ENCODE data around the gene MOB2. TPM values are rescaled to one million over a fixed set of nuclear protein-coding genes. Genes with fewer than 3 reads are reported as not detected.
"Not testable (repeated sequence)": the region's sequence is repeated elsewhere in the genome, so short reads cannot be mapped to it uniquely, and the experiment has no call there.

The MOB2 gene
- total RNA-seq, 2 donors from 2014 or later, result 24.5 to 26.7 TPM

DNA sequence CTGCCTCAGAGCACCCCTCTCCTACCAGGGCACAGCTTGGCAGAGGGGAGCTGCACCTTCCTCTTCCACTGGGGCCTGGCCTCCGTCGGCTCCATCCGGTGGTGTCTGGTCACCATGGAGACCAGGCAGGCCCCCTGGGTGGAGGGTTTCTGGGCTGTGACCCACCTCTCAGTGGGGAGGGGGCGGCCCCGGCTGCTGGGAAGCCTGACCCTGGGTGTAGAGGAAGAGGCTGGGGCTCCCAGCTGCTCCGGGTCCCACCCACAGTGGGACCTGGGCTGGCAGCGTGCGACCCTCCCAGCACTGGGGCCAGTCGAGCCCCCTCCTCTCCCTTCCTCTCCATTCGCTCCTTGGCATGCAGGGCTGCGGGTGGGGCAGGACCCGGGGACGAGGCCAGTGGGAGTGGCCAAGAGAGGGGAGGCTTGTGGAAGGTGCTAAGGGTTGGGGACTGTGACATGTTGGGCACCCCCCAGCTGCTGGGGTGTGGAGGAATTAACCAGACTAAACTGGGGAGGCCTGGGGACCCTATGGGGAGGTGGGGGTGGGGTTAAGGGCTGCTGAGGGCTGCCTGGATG lies 50.0 kb downstream of the MOB2 start:
- H3K36me3 Mint-ChIP-seq (ENCODE audit: low read depth), result no peaks in the 10 kb centered on the region
- H3K4me3 Mint-ChIP-seq, result no peak overlapping the region
- H3K27ac Mint-ChIP-seq, result no peak overlapping the region
- H3K4me1 Mint-ChIP-seq, result no peaks in the 10 kb centered on the region
- ATAC-seq (replicated peaks), result no peak
- no peaks in the 10 kb centered on the region for H3K9me3 Mint-ChIP-seq
- H3K27me3 Mint-ChIP-seq, result no peaks in the 10 kb centered on the region

GRCh38 chr11:1435820-1436467 lies 50.6 kb downstream of the MOB2 start:
- Mint-ChIP-seq H3K27ac (no peak overlapping the region), H3K27me3 (no peaks in the 10 kb centered on the region), H3K9me3 (no peaks in the 10 kb centered on the region), H3K36me3 (ENCODE audit: low read depth) (no peaks in the 10 kb centered on the region), H3K4me3 (no peak overlapping the region), H3K4me1 (no peaks in the 10 kb centered on the region)
- ATAC-seq (replicated peaks), result no peak

DNA sequence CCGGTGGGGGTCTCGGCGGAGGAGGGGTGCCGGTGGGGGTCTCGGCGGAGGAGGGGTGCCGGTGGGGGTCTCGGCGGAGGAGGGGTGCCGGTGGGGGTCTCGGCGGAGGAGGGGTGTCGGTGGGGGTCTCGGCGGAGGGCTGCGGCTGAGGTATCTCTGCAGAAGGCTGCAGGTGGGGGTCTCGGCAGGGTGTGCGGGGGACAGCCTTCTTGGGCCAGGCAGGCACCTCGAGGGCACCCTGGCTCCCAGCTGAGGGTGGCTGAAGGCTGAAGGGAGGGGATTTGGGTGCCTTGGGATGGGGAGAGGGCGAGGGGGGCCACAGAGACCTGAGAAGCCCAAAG lies 51.1 kb downstream of the MOB2 start:
- not testable (repeated sequence) for H3K9me3 Mint-ChIP-seq; H3K4me3 Mint-ChIP-seq; H3K27me3 Mint-ChIP-seq; H3K4me1 Mint-ChIP-seq; H3K36me3 Mint-ChIP-seq (ENCODE audit: low read depth); ATAC-seq (replicated peaks); H3K27ac Mint-ChIP-seq

- Mint-ChIP-seq H3K4me3 (no peak overlapping the region), H3K4me1 (no peaks in the 10 kb centered on the region), H3K27ac (no peak overlapping the region), H3K27me3 (no peaks in the 10 kb centered on the region), H3K9me3 (no peaks in the 10 kb centered on the region), H3K36me3 (ENCODE audit: low read depth) (no peaks in the 10 kb centered on the region)
- ATAC-seq (replicated peaks), result no peak
These were observed 52.5 kb downstream of the MOB2 start for GRCh38 chr11:1433977-1434640.

- H3K4me1 Mint-ChIP-seq, result no peaks in the 10 kb centered on the region
- H3K4me3 Mint-ChIP-seq, result no peak overlapping the region
- no peak for ATAC-seq (replicated peaks)
These were observed 53.0 kb downstream of the MOB2 start for GRCh38 chr11:1433568-1433967.

DNA sequence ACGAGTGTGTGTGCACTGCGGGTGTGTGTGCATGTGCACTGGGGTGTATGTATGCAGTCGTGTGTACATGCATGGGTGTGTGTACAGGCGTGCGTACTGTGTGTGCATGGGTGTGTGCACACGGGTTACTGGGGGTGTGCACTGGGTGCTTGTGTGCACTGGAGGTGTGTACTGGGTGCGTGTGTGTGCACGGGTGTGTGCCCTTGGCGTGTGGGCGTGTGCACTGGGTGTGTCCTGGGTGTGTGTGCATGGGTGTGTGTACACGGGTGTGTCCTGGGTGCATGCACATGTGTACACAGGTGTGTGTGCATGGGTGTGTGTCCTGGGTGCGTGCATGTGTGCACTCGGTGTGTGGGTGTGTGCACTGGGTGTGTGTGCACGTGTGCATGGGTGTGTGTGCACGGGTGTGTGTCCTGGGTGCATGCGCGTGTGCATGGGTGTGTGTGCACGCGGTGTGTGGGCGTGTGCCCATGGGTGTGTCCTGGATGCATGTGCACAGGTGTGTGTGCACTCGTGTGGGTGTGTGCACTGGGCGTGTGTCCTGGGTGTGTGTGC lies 57.7 kb downstream of the MOB2 start:
- H3K4me3 Mint-ChIP-seq, result no peak overlapping the region
- H3K4me1 Mint-ChIP-seq, result no peaks in the 10 kb centered on the region
- H3K27ac Mint-ChIP-seq, result no peak overlapping the region
- H3K36me3 Mint-ChIP-seq (ENCODE audit: low read depth), result no peaks in the 10 kb centered on the region
- no peaks in the 10 kb centered on the region for H3K9me3 Mint-ChIP-seq
- no peak for ATAC-seq (replicated peaks)
- H3K27me3 Mint-ChIP-seq, result no peaks in the 10 kb centered on the region

More at GRCh38 chr11:1433568-1433967, 53.0 kb downstream of the MOB2 start:
- no peaks in the 10 kb centered on the region for H3K27me3 Mint-ChIP-seq
- H3K27ac Mint-ChIP-seq, result no peak overlapping the region
- no peaks in the 10 kb centered on the region for H3K36me3 Mint-ChIP-seq (ENCODE audit: low read depth)
- no peaks in the 10 kb centered on the region for H3K9me3 Mint-ChIP-seq

GRCh38 chr11:1425439-1425838 lies 61.1 kb downstream of the MOB2 start:
- no peak overlapping the region for H3K4me3 Mint-ChIP-seq
- no peak for ATAC-seq (replicated peaks)
- no peaks in the 10 kb centered on the region for H3K9me3 Mint-ChIP-seq
- no peaks in the 10 kb centered on the region for H3K27me3 Mint-ChIP-seq
- no peaks in the 10 kb centered on the region for H3K36me3 Mint-ChIP-seq (ENCODE audit: low read depth)
- no peaks in the 10 kb centered on the region for H3K4me1 Mint-ChIP-seq
- H3K27ac Mint-ChIP-seq, result no peak overlapping the region

DNA sequence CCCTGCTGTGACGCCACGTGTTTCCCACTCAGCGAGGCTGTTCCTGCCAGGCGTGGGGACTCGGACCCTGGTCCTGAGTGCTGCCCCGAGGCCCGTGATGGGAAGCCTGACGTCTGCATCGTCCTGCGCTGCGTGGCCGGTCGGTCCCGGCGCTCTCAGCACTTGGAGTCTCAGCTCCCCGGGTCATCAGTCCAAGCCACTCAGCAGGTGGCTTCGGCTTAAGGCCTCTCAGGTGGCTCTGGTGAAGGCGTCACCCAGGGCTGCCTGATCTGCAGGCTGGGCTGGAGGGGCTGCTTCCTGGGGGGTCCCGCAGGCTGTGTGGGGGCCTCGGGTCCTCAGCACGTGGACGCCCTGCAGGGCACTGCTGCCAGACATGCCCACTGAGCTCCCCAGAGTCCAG lies 61.6 kb downstream of the MOB2 start:
- Mint-ChIP-seq H3K36me3 (ENCODE audit: low read depth) (no peaks in the 10 kb centered on the region), H3K4me3 (no peak overlapping the region), H3K4me1 (no peaks in the 10 kb centered on the region), H3K27me3 (no peaks in the 10 kb centered on the region), H3K9me3 (no peaks in the 10 kb centered on the region), H3K27ac (no peak overlapping the region)
- no peak for ATAC-seq (replicated peaks)

DNA sequence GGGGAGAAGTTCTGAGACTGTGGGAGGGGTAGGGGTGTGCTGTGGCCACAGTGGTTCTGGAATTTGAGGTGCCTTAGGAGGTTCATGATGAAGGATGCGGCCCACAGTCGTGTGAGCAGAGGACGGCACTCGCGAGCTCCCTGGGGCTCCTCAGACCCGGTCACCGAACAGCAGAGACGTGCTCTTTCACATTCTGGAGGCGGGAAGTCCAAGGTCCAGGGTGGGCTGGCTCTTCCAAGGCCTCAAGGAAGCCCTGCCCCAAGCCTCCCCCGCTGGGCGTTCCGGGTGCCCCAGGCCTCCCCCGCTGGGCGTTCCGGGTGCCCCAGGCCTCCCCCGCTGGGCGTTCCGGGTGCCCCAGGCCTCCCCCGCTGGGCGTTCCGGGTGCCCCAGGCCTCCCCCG lies 63.2 kb downstream of the MOB2 start:
- not testable (repeated sequence) for H3K4me3 Mint-ChIP-seq; H3K4me1 Mint-ChIP-seq; H3K27ac Mint-ChIP-seq; H3K9me3 Mint-ChIP-seq; ATAC-seq (replicated peaks); H3K36me3 Mint-ChIP-seq (ENCODE audit: low read depth); H3K27me3 Mint-ChIP-seq

DNA sequence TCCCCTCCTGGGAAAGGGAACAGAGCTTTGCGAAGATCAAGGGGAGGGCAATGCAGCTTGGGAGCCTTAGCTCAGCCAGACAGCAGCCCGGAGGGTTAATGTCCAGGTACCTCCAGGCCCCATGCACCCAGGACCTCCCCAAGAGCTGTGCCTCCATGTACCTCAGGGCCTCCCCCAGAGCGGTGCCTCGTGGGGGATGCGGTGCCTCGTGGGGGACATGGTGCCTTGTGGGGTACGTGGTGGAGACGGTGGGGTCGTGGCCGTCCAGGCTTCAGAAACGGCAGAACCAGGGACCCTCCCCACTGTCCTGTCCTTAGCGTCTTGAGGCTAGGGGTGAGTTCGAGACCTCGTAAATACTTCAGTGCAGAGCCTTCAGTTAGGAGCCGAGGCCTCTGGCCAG lies 63.6 kb downstream of the MOB2 start:
- Mint-ChIP-seq H3K4me1 (no peaks in the 10 kb centered on the region), H3K9me3 (peaks cover 3% of the 10 kb centered on the region), H3K4me3 (no peak overlapping the region), H3K36me3 (ENCODE audit: low read depth) (no peaks in the 10 kb centered on the region), H3K27ac (no peak overlapping the region), H3K27me3 (no peaks in the 10 kb centered on the region)
- no peak for ATAC-seq (replicated peaks)

GRCh38 chr11:1422481-1422880 lies 64.1 kb downstream of the MOB2 start:
- no peak for ATAC-seq (replicated peaks)
- Mint-ChIP-seq H3K27me3 (no peaks in the 10 kb centered on the region), H3K9me3 (peaks cover 3% of the 10 kb centered on the region), H3K27ac (no peak overlapping the region), H3K36me3 (ENCODE audit: low read depth) (no peaks in the 10 kb centered on the region), H3K4me3 (no peak overlapping the region), H3K4me1 (no peaks in the 10 kb centered on the region)

DNA sequence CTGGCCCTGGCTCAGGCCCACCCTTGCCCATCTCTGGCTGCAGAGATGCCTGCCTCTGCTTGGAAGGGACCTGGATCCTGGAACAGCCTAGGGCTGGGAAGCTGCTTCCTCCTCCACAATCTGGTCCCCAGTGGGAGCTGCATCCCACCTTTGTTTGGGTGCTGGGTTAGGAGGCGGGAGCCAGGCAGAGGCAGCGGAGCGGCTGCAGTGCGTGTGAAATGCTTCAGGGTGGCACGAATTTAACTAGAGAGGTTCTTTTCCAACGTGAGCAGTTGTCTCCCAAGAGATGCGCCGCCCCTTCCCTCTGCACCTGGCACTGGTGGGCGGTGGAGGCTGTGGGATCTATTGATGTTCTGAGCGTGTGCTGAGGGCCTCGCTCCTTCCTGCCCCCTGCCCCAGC lies 65.3 kb downstream of the MOB2 start:
- Mint-ChIP-seq H3K27me3 (no peaks in the 10 kb centered on the region), H3K9me3 (peaks cover 6% of the 10 kb centered on the region), H3K27ac (no peak overlapping the region), H3K4me3 (no peak overlapping the region), H3K36me3 (ENCODE audit: low read depth) (no peaks in the 10 kb centered on the region), H3K4me1 (no peaks in the 10 kb centered on the region)
- no peak for ATAC-seq (replicated peaks)

DNA sequence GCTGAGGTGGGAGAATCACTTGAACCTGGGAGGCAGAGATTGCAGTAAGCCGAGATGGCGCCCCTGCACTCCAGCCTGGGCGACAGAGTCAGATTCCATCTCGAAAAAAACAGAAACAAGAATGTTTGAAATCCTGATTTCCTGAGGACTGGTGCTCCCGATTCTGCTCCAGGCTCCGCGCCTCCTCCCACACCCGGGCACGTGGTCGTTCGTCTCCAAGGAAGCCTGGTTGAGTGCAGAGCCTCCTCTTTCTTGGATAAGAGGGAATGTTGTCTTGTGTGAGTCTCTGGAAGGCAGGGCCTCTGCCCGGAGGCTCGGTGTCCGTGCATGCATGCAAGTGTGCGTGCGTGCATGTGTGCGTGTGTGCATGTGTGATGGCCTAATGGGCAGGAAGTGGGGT lies 66.8 kb downstream of the MOB2 start:
- H3K4me3 Mint-ChIP-seq, result no peak overlapping the region
- no peaks in the 10 kb centered on the region for H3K27me3 Mint-ChIP-seq
- H3K9me3 Mint-ChIP-seq, result peaks cover 6% of the 10 kb centered on the region

More for the DNA sequence above, 66.8 kb downstream of the MOB2 start:
- no peaks in the 10 kb centered on the region for H3K36me3 Mint-ChIP-seq (ENCODE audit: low read depth)
- no peaks in the 10 kb centered on the region for H3K4me1 Mint-ChIP-seq
- H3K27ac Mint-ChIP-seq, result no peak overlapping the region
- ATAC-seq (replicated peaks), result no peak

All from activated T-helper 17 cell treated with anti-CD3 and anti-CD28 coated beads, Interleukin-2, amount 50 U/mL, for 72 hours (primary cell).